Caco-2 (cell line): Measurements from ENCODE around the gene TCF7L2. TPM values are rescaled to one million over a fixed set of nuclear protein-coding genes. Genes with fewer than 3 reads are reported as not detected.
A peak's percentile ranks its signal among the peaks of the same experiment; 100 is the strongest.

Source experiments
- BruUV-seq: library from RNA; stranded (reverse); fragments of 400-500 nt; replicated peaks from 2 replicates; lab custom pipeline; 2021; lab: Mats Ljungman, UMichigan
- CTCF ChIA-PET: fragments of 300-600 bp; sonication (Branson Sonifier 250); formaldehyde crosslinking; loops from one replicate; lab custom pipeline; 2022; ENCODE audit warnings: antibody characterized with exemption; lab: Charles Lee
- POLR2A ChIA-PET: fragments of 300-600 bp; sonication (Branson Sonifier 250); formaldehyde crosslinking; loops from one replicate; lab custom pipeline; 2022; ENCODE audit warnings: antibody characterized with exemption; lab: Charles Lee
- DNase-seq, 2 experiments: peaks; one replicate each; pipeline versions ENCODE4 v3.0.0 to v3.0.0-alpha.2; 2020 to 2022
- H3K27me3 ChIP-seq: replicated peaks from 2 replicates; pipeline ENCODE4 v1.6.0; 2011; ENCODE audit warnings: low read length; ENCODE audit not compliant: control insufficient read depth, insufficient read depth
- H3K36me3 ChIP-seq: 2 replicates; pipeline ENCODE4 v1.5.1; 2011; ENCODE audit warnings: low read length; ENCODE audit not compliant: control insufficient read depth, insufficient read depth
- H3K4me1 ChIP-seq: fragments of 250-450 bp; sonication (Bioruptor Pico); 2 replicates; pipeline ENCODE4 v1.5.1; 2020; ENCODE audit warnings: mild to moderate bottlenecking
- H3K4me3 ChIP-seq: 2 replicates; pipeline ENCODE4 v1.5.1; 2011; ENCODE audit warnings: low read depth, mild to moderate bottlenecking, control low read depth, low read length
- H3K9me3 ChIP-seq: fragments of 250-450 bp; sonication (Bioruptor Pico); 2 replicates; pipeline ENCODE4 v1.5.1; 2020; ENCODE audit warnings: mild to moderate bottlenecking, moderate library complexity
- H3K27ac Mint-ChIP-seq: one replicate; pipeline ENCODE4 v1.8.0; 2022; ENCODE audit warnings: mixed read lengths; ENCODE audit not compliant: unreplicated experiment
- H3K27me3 Mint-ChIP-seq: one replicate; pipeline ENCODE4 v1.8.0; 2022; ENCODE audit warnings: mixed read lengths; ENCODE audit not compliant: insufficient read depth, unreplicated experiment
- H3K36me3 Mint-ChIP-seq: one replicate; pipeline ENCODE4 v1.8.0; 2022; ENCODE audit warnings: mild to moderate bottlenecking, mixed read lengths; ENCODE audit not compliant: insufficient read depth, unreplicated experiment
- H3K4me1 Mint-ChIP-seq: one replicate; pipeline ENCODE4 v1.8.0; 2022; ENCODE audit warnings: low read depth, mixed read lengths; ENCODE audit not compliant: unreplicated experiment
- H3K4me3 Mint-ChIP-seq: one replicate; pipeline ENCODE4 v1.8.0; 2022; ENCODE audit warnings: mild to moderate bottlenecking, moderate library complexity, mixed read lengths; ENCODE audit not compliant: unreplicated experiment
- H3K9me3 Mint-ChIP-seq: one replicate; pipeline ENCODE4 v1.8.0; 2022; ENCODE audit warnings: mixed read lengths; ENCODE audit not compliant: unreplicated experiment
- CTCF ChIP-seq, 2 experiments: fragments of 200-600 bp in 1 of 2; IDR thresholded peaks; 1 replicate in 1 of 2; 2 replicates in 1 of 2; pipeline versions ENCODE4 v1.5.1 to v1.8.0; 2011 to 2022; ENCODE audit warnings: antibody characterized with exemption in 1 of 2, control low read depth in 1 of 2, inconsistent platforms in 1 of 2, low read depth in 1 of 2, low read length in 1 of 2, mild to moderate bottlenecking in 1 of 2, moderate library complexity in 1 of 2; ENCODE audit not compliant: insufficient read depth in 1 of 2, severe bottlenecking in 1 of 2, unreplicated experiment in 1 of 2
- intact Hi-C: fragments of 100-400 bp; cut with micrococcal nuclease; formaldehyde crosslinking; loops from one replicate; pipeline ENCODE4 v1.10.0; 2022; ENCODE audit not compliant: unreplicated experiment
- total RNA-seq: library from RNA; stranded (reverse); gene quantifications from 2 replicates; pipeline ENCODE4 v1.2.3, GENCODE V29; 2022

TCF7L2 gene
- total RNA-seq, 1 experiment from 2014 or later: 45.4 TPM

DNA sequence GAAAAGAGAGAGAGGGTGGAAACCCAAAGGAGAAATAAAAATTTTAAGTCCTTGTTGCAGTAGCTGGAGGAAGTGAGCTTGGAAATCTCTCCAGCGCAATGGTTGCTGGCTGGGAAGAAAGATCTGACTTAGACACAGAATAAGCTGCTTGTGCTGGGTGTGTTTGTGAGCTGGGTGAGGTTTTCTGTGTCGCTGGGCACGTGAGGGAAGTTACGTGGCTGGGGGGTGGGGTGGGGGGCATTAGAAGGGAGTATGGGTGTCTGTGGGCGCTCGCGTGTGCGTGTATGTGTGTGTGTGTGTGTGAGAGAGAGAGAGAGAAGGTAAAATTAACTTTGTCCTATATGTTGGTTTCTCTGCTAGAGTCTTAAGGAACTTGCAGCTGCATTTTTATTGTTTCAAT is 11.6 kb downstream of the TCF7L2 start:
- CTCF ChIA-PET: no interaction called here
- Mint-ChIP-seq H3K27ac (peak overlapping the region; percentile 12), H3K36me3 (peaks cover 66% of the 10 kb centered on the region), H3K9me3 (no peaks in the 10 kb centered on the region), H3K4me3 (no peak overlapping the region), H3K27me3 (no peaks in the 10 kb centered on the region), H3K4me1 (peaks cover 78% of the 10 kb centered on the region)
- no peak overlapping the region for H3K4me3 ChIP-seq
- TF ChIP-seq CTCF (IDR thresholded peaks at IDR 0.05; ENCODE audit: insufficient read depth in 1 of 2, low read depth in 1 of 2, low read length in 1 of 2, severe bottlenecking in 1 of 2, unreplicated experiment in 1 of 2): no peak
- H3K9me3 ChIP-seq: no peaks in the 10 kb centered on the region
- no peaks in the 10 kb centered on the region for H3K27me3 ChIP-seq
- peaks cover 61% of the 10 kb centered on the region for H3K4me1 ChIP-seq
- POLR2A ChIA-PET: interaction anchor here (0.6 kb wide), 1 partner anchor 147 kb away, joined by 8 read pairs; no protein-coding TSS in a partner anchor
- BruUV-seq: no TSS peak
- no peak for DNase-seq
- H3K36me3 ChIP-seq: peaks cover 3% of the 10 kb centered on the region
- intact Hi-C loops: no loop called here

DNA sequence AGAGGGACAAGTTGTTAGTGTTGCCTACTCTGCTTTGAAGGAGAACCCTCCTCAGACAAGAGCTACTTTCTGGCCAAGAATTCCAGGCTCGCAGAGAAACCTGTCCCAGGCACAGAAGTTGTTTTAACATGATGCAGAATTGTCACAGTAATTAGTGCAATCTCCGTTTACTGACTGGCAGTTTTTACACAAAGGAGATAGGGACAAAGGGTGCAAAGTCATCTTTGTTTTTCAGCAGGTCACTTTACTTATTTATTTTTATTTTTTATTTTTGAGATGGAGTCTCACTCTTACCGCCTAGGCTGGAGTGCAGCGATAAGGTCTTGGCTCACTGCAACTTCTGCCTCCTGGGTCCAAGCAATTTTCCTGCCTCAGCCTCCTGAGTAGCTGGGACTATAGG is 12.3 kb downstream of the TCF7L2 start:
- no peaks in the 10 kb centered on the region for H3K27me3 Mint-ChIP-seq
- Histone ChIP-seq H3K27me3 (no peaks in the 10 kb centered on the region), H3K36me3 (peaks cover 2% of the 10 kb centered on the region; the same call in 1 of the 2 replicates), H3K4me3 (no peak overlapping the region), H3K9me3 (no peaks in the 10 kb centered on the region), H3K4me1 (peaks cover 59% of the 10 kb centered on the region)
- DNase-seq: no peak
- no peak for TF ChIP-seq CTCF (IDR thresholded peaks at IDR 0.05; ENCODE audit: insufficient read depth in 1 of 2, low read depth in 1 of 2, low read length in 1 of 2, severe bottlenecking in 1 of 2, unreplicated experiment in 1 of 2)
- intact Hi-C loops: no loop called here
- ChIA-PET CTCF (no interaction called here), POLR2A (no interaction called here)
- H3K27ac Mint-ChIP-seq: peak overlapping the region; percentile 12
- peaks cover 77% of the 10 kb centered on the region for H3K4me1 Mint-ChIP-seq
- no peaks in the 10 kb centered on the region for H3K9me3 Mint-ChIP-seq
- no peak overlapping the region for H3K4me3 Mint-ChIP-seq
- BruUV-seq: no TSS peak
- H3K36me3 Mint-ChIP-seq: peaks cover 66% of the 10 kb centered on the region

DNA sequence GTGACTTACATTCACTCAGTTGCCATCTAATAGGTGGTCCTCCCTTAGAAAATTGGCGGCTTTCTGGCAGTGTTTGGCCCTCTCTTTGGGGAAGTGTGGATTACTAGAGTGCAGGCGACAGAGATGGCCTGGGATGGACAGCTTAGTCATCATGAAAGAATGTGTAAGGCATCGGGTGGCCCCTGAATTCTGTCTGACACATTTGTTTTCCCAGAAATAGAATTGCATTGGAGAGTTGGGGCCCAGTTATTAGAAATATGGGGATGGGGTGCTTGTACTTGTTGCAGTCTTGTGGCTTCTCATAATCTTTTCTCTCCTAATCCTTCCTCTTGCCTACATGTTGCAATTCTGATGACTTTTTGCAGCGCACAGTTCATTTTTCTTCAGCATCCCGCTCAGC is 13.8 kb downstream of the TCF7L2 start:
- BruUV-seq: no TSS peak
- DNase-seq: peak in 1 of 2 experiments; percentile 27
- Mint-ChIP-seq H3K27me3 (no peaks in the 10 kb centered on the region), H3K36me3 (peaks cover 63% of the 10 kb centered on the region), H3K4me3 (no peak overlapping the region), H3K9me3 (peaks cover 3% of the 10 kb centered on the region), H3K27ac (peak overlapping the region; percentile 10), H3K4me1 (peaks cover 65% of the 10 kb centered on the region)
- Histone ChIP-seq H3K4me1 (peaks cover 44% of the 10 kb centered on the region), H3K27me3 (no peaks in the 10 kb centered on the region), H3K9me3 (no peaks in the 10 kb centered on the region), H3K36me3 (peaks cover 5% of the 10 kb centered on the region; the same call in 1 of the 2 replicates), H3K4me3 (no peak overlapping the region)
- CTCF ChIA-PET: no interaction called here
- TF ChIP-seq CTCF (IDR thresholded peaks at IDR 0.05; ENCODE audit: insufficient read depth in 1 of 2, low read depth in 1 of 2, low read length in 1 of 2, severe bottlenecking in 1 of 2, unreplicated experiment in 1 of 2): no peak
- POLR2A ChIA-PET: no interaction called here
- intact Hi-C loops: no loop called here
